ENCODE data around the gene SNRPA.

The SNRPA gene

GRCh38 chr19:40713939-40714338 is 37.1 kb upstream of the SNRPA start:
- H3K4me1 ChIP-seq (ENCODE audit: insufficient read depth, low read length, severe bottlenecking): peaks cover 37% of the 10 kb centered on the region
- no peak overlapping the region; the same call in 1 of the 2 replicates for H3K9ac ChIP-seq (ENCODE audit: low read length)
- TF ChIP-seq CTCF (IDR thresholded peaks at IDR 0.05; ENCODE audit: low read length) (no peak), EZH2 (IDR thresholded peaks at IDR 0.05; ENCODE audit: borderline replicate concordance, low read length) (no peak)
- no peak overlapping the region for H2AFZ ChIP-seq (ENCODE audit: low read length)
- H3K4me2 ChIP-seq (ENCODE audit: low read length): peak overlapping the region; percentile 88
- H3K27ac ChIP-seq (ENCODE audit: low read depth, low read length, poor library complexity, severe bottlenecking): no peak overlapping the region
- no peaks in the 10 kb centered on the region for H4K20me1 ChIP-seq (ENCODE audit: insufficient read depth, low read length)
- H3K27me3 ChIP-seq (ENCODE audit: insufficient read depth, low read length): no peaks in the 10 kb centered on the region
- H3K9me2 ChIP-seq (ENCODE audit: low read depth, low read length): no peaks in the 10 kb centered on the region
- H3K36me3 ChIP-seq (ENCODE audit: insufficient read depth, low read length): peaks cover 16% of the 10 kb centered on the region
- no peaks in the 10 kb centered on the region for H3K9me3 ChIP-seq (ENCODE audit: low read length)
- peaks cover 2% of the 10 kb centered on the region; the same call in 1 of the 2 replicates for H3K79me2 ChIP-seq (ENCODE audit: insufficient read depth, low read length)
- no peaks in the 10 kb centered on the region for H3F3A ChIP-seq (ENCODE audit: insufficient read depth, low read length)
- peak overlapping the region; percentile 95 for H3K4me3 ChIP-seq (ENCODE audit: low read depth, low read length, poor library complexity, severe bottlenecking)

GRCh38 chr19:40714441-40715299 is 36.3 kb upstream of the SNRPA start:
- Histone ChIP-seq H3F3A (ENCODE audit: insufficient read depth, low read length) (no peaks in the 10 kb centered on the region), H3K79me2 (ENCODE audit: insufficient read depth, low read length) (peaks cover 2% of the 10 kb centered on the region; the same call in 1 of the 2 replicates), H3K4me1 (ENCODE audit: insufficient read depth, low read length, severe bottlenecking) (peaks cover 44% of the 10 kb centered on the region), H3K9me2 (ENCODE audit: low read depth, low read length) (no peaks in the 10 kb centered on the region), H3K9ac (ENCODE audit: low read length) (peak overlapping the region; percentile 92), H3K27ac (ENCODE audit: low read depth, low read length, poor library complexity, severe bottlenecking) (peak overlapping the region; percentile 89), H3K27me3 (ENCODE audit: insufficient read depth, low read length) (no peaks in the 10 kb centered on the region), H3K9me3 (ENCODE audit: low read length) (no peaks in the 10 kb centered on the region), H2AFZ (ENCODE audit: low read length) (no peak overlapping the region), H3K4me3 (ENCODE audit: low read depth, low read length, poor library complexity, severe bottlenecking) (peak overlapping the region; percentile 95), H4K20me1 (ENCODE audit: insufficient read depth, low read length) (no peaks in the 10 kb centered on the region), H3K4me2 (ENCODE audit: low read length) (peak overlapping the region; percentile 88), H3K36me3 (ENCODE audit: insufficient read depth, low read length) (peaks cover 9% of the 10 kb centered on the region; the same call in 1 of the 2 replicates)
- TF ChIP-seq EZH2 (IDR thresholded peaks at IDR 0.05; ENCODE audit: borderline replicate concordance, low read length) (no peak), CTCF (IDR thresholded peaks at IDR 0.05; ENCODE audit: low read length) (no peak)

- TF ChIP-seq CTCF (IDR thresholded peaks at IDR 0.05; ENCODE audit: low read length): no peak
- TF ChIP-seq EZH2 (IDR thresholded peaks at IDR 0.05; ENCODE audit: borderline replicate concordance, low read length): no peak
- peaks cover 5% of the 10 kb centered on the region; the same call in 1 of the 2 replicates for H3K36me3 ChIP-seq (ENCODE audit: insufficient read depth, low read length)
- no peaks in the 10 kb centered on the region for H3F3A ChIP-seq (ENCODE audit: insufficient read depth, low read length)
- H2AFZ ChIP-seq (ENCODE audit: low read length): no peak overlapping the region
- H4K20me1 ChIP-seq (ENCODE audit: insufficient read depth, low read length): no peaks in the 10 kb centered on the region
- peak overlapping the region; percentile 92 for H3K9ac ChIP-seq (ENCODE audit: low read length)
- no peaks in the 10 kb centered on the region for H3K9me3 ChIP-seq (ENCODE audit: low read length)
- no peaks in the 10 kb centered on the region for H3K27me3 ChIP-seq (ENCODE audit: insufficient read depth, low read length)
- peaks cover 2% of the 10 kb centered on the region; the same call in 1 of the 2 replicates for H3K79me2 ChIP-seq (ENCODE audit: insufficient read depth, low read length)
- no peaks in the 10 kb centered on the region for H3K9me2 ChIP-seq (ENCODE audit: low read depth, low read length)
- peak overlapping the region; percentile 88 for H3K4me2 ChIP-seq (ENCODE audit: low read length)
- peak overlapping the region; percentile 95 for H3K4me3 ChIP-seq (ENCODE audit: low read depth, low read length, poor library complexity, severe bottlenecking)
- H3K4me1 ChIP-seq (ENCODE audit: insufficient read depth, low read length, severe bottlenecking): peaks cover 48% of the 10 kb centered on the region
- H3K27ac ChIP-seq (ENCODE audit: low read depth, low read length, poor library complexity, severe bottlenecking): peak overlapping the region; percentile 89
Measured at GRCh38 chr19:40716031-40716481, 34.9 kb upstream of the SNRPA start.

All from OCI-LY1 (cell line).